KOPT-K1 (cell line): ENCODE measurements around the gene POLG.

ENCODE experiments used
- H3K27ac ChIP-seq: fragments of 200-600 bp; sonication (generic); 2 replicates; pipeline ENCODE4 v1.5.1; 2016; ENCODE audit warnings: antibody characterized with exemption, mild to moderate bottlenecking, low read depth, low read length; ENCODE audit not compliant: poor library complexity, severe bottlenecking
- H3K36me3 ChIP-seq: fragments of 200-600 bp; sonication (generic); 2 replicates; pipeline ENCODE4 v1.5.1; 2017; ENCODE audit warnings: antibody characterized with exemption, mild to moderate bottlenecking, low read length, moderate library complexity; ENCODE audit not compliant: insufficient read depth
- H3K9me3 ChIP-seq: fragments of 200-600 bp; sonication (generic); 2 replicates; pipeline ENCODE4 v1.5.1; 2017; ENCODE audit warnings: antibody characterized with exemption, low read length, mild to moderate bottlenecking; ENCODE audit not compliant: insufficient read depth, poor library complexity, severe bottlenecking

The POLG gene

DNA sequence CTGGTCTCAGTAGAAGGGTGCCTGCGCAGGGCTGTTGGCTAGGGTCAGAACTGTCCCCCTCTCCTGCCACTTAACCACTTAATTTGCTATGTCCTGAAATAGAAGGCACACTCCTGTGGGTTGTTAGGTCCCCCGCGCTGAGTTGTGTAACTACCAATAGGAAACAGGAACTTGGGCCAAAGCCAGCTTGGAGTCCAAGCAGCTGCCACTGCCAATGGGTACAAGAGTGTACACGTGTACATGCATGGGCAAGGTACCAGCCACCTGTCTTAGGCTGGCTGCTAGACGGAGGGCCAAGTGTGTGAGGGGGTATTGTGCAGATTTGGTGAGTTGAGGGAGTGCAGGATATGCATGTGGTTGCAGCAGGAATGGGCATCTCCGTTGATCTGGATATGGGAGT, 29.7 kb upstream of the POLG start:
- H3K9me3 ChIP-seq, result no peaks in the 10 kb centered on the region
- no peaks in the 10 kb centered on the region for H3K36me3 ChIP-seq
- no peak overlapping the region for H3K27ac ChIP-seq

DNA sequence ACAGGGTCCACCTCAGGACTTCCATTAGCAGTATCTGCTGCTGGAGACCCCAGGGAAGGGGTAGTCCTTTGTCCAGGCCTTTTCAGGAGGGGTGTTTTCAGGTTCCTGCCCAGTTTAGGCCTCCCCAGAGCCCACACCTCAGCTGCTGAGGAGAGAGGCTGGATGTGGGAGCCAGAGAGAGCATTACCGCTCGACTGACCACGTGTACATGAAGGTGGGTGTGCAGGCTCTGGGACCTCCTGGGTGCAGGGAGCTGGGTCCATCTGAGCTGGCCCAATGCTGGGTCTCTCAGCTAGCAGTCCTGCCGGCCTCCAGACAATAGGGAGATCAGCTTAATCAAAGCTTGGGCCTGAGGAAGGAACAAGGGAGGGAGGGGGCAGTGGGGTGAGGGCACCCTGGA, 29.1 kb upstream of the POLG start:
- H3K27ac ChIP-seq, result no peak overlapping the region
- no peaks in the 10 kb centered on the region for H3K36me3 ChIP-seq
- H3K9me3 ChIP-seq, result no peaks in the 10 kb centered on the region

DNA sequence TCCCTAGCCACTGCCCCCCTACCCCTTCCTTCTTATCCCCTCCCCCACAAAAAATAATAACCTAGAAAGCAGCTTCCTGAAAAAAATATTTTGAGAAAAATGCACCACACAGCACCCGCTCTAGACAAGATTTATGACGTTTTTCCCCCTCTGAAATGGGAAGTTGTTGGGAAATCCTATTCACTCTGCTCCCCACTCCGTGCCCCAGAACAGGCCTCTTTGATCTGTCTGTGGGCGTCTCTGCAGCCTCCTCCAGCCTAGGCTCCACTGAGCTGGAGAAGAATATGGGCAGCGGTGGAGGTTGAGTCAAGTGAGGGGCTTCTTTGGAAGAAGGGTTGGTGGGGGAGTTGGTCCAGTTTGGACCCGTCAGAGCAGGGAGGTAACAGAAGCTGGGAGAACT, 28.5 kb upstream of the POLG start:
- no peaks in the 10 kb centered on the region for H3K36me3 ChIP-seq
- no peaks in the 10 kb centered on the region for H3K9me3 ChIP-seq
- no peak overlapping the region for H3K27ac ChIP-seq

DNA sequence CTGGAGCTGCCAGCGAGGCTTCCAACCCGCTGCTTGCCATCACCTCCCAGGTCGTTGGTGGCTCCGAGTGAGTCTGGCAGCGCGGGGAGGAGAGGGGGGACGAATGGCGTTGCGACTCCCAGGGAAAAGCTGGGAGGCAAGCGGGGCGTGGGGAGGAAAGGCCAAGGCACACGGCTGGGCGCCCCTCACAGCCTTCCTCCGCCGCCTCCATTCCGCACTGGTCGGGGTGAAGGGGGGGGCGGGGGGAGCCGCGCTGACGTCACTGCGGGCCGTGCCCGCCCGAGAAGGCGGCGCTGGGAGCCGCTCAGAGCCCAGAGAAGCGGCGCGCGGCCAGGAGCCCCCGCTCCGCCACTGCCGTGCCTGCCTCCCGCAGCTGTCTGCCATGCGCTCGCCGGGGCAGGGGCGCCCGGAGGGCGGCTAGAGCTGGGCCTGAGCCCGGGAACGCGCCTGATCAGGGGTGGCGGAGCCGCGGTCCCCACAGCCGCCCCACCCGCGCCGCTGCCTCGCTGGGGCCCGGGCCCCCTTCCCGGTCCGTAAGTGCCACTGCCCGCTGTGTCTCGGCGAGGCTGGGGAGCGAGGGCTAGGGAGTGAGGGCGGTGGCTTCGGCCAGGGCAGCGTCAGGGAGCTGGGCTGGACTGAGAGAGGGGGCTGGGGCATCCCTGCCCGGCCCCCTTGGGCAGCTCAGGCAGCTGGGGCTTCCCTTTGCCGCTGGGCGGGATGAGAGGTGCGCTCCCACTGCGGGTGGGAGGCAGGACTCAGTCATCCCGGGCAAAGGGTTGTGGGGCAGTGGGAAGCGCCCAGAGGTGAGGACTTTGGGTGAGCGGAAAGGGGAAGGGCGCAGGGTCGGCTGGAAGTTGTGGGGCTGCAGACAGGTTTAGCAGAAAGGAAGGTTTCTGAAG, 27.8 kb upstream of the POLG start:
- Histone ChIP-seq H3K36me3 (no peaks in the 10 kb centered on the region), H3K9me3 (no peaks in the 10 kb centered on the region), H3K27ac (no peak overlapping the region)

DNA sequence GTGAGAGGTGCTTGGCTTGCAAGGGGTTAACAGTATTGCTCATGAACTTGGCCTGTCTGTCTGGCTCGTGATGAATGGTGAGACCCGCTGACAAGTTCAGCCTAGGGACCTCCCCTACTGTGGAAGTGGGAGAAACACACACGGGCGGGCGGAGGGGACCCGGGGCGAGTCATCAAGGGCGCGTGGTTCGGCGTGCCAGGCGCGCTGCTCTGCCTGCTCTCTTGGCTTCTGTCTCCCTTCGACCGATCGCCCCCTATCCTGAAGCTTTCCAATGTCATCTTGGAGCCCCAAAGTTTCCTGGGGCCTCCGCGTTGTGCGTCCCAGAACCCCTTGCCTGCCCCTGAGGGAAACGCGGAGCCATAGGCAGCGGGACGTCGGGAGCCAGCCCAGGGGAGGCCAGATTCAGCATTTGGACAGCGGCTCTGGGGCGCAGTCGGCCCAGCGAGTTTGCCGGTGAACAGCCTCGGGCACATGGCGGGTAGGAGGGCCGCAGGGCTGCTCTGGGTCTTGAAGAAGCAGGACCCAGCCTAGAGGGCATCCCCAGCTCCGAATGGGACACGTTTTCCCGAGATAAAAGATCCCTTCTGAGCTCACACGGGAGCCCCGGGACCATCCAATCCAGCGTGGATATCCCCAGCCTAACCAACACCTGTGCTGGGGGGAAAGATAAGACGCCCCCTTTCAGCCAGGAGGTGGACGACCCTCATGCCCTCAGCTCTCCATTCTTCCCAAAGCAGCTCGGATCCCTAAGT, 27.0 kb upstream of the POLG start:
- Histone ChIP-seq H3K27ac (no peak overlapping the region), H3K9me3 (no peaks in the 10 kb centered on the region)

DNA sequence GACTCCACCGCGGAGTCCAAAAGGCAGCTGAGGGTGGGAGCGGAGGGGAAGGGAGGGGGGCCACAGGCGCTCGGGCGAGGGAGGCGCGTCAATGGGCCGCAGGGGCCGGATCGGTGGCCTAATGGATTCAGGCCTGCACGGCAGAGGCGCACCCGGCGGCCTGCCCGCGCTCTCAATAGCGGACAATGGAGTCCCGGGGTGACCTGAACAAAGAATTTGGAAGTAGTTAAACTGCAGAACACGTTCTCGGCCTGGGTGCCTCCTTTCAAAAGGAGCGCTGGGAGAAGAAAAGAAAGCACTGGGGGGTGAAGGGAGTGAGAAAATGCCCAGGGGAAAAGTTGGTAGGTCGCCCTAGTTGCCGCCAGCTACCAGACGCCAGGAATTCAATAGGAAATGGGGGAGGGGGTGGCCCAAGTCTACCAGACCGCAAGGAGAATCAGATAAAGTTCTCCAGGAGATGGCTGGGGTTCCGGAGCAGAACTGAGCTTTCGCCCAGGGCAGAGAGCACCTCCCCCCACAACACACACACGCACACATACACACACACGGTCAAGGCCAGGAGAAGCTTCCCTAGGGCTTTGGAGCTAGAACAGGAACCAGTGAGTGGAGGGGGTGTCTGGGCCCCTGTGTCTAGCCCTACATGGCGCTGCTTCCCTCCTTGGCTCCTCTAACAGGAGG, 25.8 kb upstream of the POLG start:
- Histone ChIP-seq H3K27ac (no peak overlapping the region), H3K9me3 (no peaks in the 10 kb centered on the region), H3K36me3 (no peaks in the 10 kb centered on the region)

More for the DNA sequence above, 27.0 kb upstream of the POLG start:
- H3K36me3 ChIP-seq, result no peaks in the 10 kb centered on the region

DNA sequence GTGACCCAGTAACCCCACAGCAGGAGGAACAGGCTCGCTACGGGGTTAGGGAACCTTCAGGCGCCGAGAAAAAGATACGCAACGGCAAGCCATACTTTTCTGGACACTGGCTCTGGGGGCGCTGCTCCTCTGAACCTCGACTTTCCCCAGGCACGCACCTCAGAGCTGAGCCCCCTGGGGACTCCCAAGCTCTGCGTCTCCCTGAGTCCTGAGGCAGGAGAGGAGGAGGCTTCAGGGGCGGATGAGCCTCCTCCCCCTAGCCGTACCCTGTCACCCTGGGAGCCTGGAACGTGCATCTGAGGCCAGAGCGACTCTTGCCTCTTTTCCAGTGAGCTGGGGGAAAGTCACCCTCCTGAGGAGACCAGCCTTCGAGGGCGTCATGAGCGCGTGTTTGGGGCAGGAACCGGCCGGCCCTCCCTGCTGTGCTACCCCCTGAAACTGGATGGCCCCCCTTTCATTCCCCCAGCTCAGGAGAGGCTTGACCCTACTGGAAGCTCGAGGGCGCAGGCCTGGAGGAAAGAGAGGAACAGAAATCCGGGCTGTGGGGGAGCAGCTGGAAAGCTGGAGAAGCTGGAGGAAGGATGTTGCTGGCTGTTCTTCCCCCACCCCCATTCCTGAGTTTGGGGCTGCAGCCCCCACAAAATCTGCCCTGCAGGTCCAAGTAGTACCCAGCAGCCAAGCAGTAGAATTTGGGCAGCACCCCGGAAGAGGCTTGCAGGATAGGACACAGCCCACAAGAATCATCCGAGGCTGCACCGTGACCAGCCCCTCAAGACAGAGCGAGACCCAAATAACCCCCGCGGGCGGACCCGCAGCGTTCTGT, 25.1 kb upstream of the POLG start:
- Histone ChIP-seq H3K36me3 (no peaks in the 10 kb centered on the region), H3K9me3 (no peaks in the 10 kb centered on the region), H3K27ac (no peak overlapping the region)

DNA sequence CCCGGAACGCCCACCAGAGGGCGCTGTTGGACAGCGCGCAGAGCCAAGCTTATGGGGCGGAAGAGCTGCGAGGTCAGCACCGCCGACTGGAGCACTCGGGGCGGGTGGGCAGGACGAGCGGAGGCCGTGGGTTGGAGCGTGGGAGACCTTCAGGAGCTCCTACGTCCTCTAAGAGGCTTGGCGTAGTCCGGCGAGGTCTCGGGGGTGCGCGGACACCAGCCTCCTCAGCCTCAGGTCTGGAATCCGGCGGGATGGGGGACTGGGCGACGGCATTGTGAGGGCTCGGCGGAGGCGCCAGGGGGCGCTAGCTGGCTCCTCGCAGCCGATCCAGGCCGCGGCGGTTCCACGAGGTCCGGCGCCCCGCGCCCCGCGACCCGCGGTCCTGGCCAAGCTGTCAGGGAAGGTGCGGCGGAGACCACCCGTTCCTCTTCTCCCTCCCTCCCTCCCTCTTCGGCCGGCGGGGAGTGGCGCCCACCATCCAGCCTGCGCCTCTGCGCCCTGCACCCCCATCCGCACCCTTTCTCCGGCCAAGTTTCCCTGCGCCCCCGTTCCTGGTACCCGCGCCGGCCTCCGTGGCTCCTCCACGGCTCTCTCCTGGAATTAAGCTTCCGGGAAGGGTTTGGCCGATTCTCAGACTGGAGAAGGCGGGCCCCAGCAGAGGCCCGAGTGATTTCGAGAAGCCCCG, 24.3 kb upstream of the POLG start:
- Histone ChIP-seq H3K27ac (no peak overlapping the region), H3K9me3 (no peaks in the 10 kb centered on the region), H3K36me3 (no peaks in the 10 kb centered on the region)

DNA sequence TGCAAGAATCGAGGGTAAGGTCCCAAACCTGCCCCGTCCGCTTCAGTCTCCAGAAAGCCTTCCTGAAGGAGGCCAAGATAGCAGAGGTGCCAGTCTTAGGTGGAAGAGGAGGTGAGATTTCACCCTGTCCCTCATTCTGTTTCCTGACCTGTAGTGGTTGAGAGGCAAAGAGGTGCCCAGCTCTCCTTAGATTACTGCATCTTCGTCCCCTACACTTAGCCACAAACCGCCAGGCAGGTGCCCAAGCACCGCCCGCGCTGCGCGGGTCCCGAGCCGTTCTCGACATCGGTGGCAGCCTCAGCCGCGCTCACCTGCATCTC, 23.8 kb upstream of the POLG start:
- no peaks in the 10 kb centered on the region for H3K36me3 ChIP-seq
- H3K27ac ChIP-seq, result no peak overlapping the region
- H3K9me3 ChIP-seq, result no peaks in the 10 kb centered on the region

DNA sequence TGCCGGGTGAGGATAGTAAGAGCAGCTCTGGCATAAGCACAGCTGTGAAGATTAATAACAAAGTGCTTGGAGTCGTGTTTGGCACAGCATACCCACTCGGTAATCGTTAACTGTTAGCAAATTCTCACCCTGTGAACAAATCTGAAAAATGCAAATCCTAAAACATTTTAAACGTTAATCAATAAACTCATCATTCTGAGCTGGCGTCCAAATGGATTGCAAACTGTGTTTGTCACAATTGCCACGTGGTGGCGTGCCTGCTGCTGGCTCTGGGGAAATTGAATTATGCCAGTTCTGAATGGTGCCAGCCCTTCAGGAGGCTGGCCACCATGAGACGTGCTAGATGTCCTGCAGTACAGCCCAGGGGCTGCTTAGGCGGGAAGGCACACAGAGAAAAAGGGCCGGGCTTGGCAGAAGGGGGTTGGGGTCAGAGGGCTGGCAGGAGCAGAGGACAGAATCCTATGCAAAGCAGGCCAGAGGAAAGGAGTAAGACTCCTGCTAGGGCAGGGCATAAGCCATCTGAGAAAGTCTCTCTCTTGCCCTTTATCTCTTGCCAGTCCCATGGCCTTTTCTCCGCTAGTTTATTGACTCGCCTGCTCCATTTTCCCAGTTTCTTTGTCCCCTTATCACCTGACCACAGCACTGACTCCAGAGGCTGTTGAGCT, 22.1 kb upstream of the POLG start:
- H3K9me3 ChIP-seq, result no peaks in the 10 kb centered on the region
- H3K36me3 ChIP-seq, result no peaks in the 10 kb centered on the region
- H3K27ac ChIP-seq, result no peak overlapping the region

DNA sequence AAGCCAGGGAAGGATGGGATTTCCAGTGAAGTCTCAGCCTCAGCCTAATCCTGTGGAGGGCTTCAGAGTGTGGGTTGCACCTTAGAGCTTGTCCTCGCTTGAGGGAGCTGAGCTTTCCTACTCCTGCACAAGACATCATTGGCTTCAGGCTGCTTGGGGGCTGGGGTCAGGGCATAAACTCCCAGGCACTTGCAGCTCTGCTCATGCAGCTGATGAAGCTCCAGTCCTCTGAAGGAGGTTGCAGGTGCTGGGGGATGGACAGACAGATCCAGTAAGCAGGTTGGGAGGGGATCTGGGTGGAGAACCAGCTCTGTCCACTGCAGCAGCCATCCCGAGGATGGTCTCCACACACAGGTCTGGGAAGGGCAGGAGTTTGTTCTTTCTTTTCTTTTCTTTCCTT, 19.4 kb upstream of the POLG start:
- no peaks in the 10 kb centered on the region for H3K9me3 ChIP-seq
- no peaks in the 10 kb centered on the region for H3K36me3 ChIP-seq
- no peak overlapping the region for H3K27ac ChIP-seq

DNA sequence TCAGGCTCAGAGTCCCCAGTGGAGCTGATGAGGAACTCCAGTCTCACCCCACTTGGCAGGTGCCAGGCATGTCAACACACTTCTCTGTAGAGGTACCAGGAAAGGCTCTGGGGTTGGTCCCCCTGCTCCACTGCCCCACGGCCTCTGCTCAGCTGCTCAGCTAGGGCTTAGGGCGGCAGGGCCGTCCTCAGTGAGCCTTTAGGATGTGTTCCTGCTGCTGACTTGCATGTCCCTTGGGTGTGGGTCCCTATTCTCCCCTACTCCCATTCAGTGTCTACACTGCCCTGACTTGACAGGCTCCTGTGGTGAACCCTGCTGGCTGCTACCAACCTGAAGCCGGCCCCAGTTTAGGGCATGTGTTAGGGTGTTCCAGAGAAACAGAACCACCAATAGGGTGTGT, 17.9 kb upstream of the POLG start:
- Histone ChIP-seq H3K27ac (no peak overlapping the region), H3K9me3 (no peaks in the 10 kb centered on the region), H3K36me3 (no peaks in the 10 kb centered on the region)

DNA sequence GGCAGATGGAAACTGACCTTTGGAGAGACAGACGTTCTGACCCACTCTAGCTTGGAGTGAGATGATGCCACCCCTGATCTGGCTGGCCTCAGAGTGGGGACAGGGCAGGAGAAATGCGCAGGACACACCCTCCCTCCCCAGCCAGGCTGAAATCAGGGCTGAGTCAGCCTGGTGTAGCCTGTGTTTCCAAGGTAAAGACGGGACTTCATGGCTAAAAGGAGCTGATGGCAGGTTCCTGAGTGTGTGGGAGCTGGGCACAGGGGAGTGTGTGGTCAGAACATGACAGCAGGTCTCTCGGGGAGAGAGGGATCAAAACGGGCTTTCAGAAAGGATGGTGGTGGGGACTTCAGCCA, 14.6 kb upstream of the POLG start:
- Histone ChIP-seq H3K9me3 (no peaks in the 10 kb centered on the region), H3K27ac (no peak overlapping the region), H3K36me3 (no peaks in the 10 kb centered on the region)
